DLD1 (cell line): ENCODE measurements around the gene ING2.

Experiments
- in situ Hi-C: cut with HindIII; loops from 2 replicates; pipeline ENCODE4 v1.10.0; 2017; ENCODE audit warnings: low sequenced_read_pairs

The ING2 gene

GRCh38 chr4:183495184-183495583 is 9.7 kb upstream of the ING2 start:
- in situ Hi-C loops, result no loop called here

DNA sequence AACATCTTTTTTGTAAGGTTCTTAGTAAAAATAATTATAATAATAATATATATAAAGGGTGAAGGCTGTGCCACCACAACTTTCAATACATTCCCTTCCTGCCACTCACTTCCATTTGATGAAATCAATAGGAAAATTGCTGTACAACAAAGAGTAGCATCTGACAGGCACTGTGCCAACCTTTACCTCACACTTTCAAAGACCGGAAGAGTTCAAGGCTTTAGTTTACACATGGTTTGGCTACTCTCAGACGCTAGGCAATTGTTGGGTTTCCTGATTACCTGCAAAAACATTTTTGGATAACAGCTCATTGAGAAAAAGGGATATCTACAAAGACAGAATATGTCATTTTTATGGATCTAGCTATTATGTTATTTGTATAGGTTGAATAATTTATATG is 5.5 kb upstream of the ING2 start:
- in situ Hi-C loops, result no loop called here

DNA sequence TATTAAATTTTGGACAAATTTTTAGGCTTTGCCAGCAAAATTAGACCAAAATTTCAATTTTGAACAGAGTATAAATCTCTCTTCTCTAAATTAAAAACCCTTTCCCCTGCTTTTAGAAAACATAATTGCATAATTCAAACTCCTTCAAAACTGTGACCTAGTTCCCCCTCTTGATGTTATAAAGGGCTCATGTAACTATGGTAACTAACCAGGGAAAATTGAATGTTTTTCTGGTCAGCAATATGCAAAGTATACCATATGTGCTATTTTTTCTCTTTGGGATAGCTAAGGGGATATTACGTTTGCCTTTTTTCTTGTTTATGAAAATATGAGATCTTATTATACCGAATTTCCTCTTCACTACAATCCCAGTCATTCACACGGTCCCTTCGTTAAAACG is 5.1 kb upstream of the ING2 start:
- in situ Hi-C loops, result no loop called here

- in situ Hi-C loops, result no loop called here
These were observed 1.3 kb upstream of the ING2 start for GRCh38 chr4:183503497-183504063.

- in situ Hi-C loops, result no loop called here
These were observed 561 bp upstream of the ING2 start for GRCh38 chr4:183504064-183504929.

GRCh38 chr4:183505611-183506388 is 942 bp downstream of the ING2 start:
- in situ Hi-C loops, result no loop called here

DNA sequence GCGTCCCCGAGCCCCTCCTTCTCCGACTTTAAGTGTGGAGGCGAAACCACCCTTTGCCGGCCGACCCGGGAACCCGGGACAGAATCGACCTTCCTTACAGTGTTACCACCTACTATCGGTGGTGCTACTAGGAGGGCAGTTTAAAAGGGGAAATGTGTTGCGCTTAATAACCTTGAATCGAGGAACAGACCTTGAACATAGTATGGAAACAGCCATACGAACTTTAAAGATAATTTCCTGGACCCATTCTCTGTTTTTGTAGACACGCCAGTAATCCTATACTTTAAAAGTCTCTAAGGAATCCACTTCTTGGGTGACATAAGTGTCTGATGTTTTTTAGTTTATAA is 1.5 kb downstream of the ING2 start:
- in situ Hi-C loops, result no loop called here

DNA sequence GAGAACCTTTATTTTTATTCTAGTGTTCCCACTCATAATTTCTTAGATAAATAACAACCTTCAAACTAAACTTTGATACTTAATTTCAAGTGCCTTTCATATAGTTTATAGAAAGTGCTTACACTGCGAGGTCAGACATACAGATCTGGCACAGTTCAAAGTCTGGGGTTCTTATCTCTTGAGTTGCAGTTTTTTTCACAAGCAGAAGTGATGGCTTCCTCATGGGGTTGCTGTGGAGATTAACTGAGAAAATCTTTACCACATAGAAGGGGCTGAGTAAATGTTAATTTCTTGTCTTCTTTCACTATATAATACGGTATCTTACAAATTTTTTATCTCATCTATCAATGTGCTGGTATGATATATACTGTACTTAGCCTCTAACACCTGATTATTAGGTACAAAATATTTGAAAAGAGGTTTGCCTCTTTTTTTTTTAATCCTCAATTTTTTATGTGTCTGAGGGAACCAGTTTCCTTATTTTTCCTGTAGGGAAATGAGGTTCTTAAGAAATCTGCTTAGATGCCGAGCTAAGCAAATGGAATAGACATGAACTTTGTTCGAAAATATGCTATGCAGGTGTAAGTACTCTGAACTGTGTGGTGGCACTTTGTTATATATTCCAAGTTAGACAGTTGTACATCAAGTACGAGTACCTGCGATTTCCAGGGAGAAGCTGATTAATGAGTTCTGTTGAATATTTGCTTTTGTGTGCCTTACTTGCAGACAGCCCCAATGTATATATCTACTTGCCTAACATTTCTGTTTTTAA is 3.3 kb downstream of the ING2 start:
- in situ Hi-C loops, result no loop called here

- in situ Hi-C loops, result no loop called here
These were observed 4.0 kb downstream of the ING2 start for GRCh38 chr4:183508697-183509335.

- in situ Hi-C loops, result no loop called here
These were observed 10.6 kb downstream of the ING2 start for GRCh38 chr4:183515411-183515810.

DNA sequence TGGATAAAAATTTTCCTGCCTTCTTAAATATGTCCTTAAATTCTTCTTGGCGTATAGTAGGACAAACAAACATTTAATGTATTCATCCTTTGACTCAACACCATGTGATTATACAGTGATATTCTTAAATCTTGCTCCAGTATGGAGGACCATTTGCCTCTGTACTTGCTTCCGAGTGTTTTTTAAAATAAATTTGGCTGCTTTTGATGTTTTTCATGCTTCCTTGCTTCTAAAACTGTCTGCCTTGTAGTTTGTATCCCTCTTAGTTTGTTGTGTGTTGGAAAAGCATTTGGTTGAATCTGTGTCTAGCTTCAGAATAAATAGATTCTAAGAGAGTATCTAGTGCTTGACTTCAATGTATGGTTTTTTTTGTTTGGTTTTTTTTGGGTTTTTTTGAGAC is 12.3 kb downstream of the ING2 start:
- in situ Hi-C loops, result no loop called here

DNA sequence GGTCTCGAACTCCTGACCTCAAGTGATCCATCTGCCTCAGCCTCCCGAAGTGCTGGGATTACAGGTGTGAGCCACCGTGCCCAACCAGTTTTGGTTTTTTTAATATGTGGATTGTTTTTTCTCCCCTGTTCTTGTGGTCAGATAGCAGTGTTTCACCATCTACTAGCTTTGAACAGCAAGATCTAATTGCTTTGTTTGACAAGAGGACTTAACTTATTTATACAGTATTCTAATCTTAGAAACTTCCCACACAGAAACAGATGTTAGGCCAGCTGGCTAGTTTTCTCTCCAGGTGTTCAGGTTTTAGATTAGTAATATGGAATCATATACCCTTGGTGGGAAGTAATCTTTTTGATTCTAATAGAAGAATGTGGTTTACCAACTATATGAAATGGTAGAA is 12.9 kb downstream of the ING2 start:
- in situ Hi-C loops, result no loop called here

GRCh38 chr4:183522821-183523220 is 18.0 kb downstream of the ING2 start:
- in situ Hi-C loops, result no loop called here

DNA sequence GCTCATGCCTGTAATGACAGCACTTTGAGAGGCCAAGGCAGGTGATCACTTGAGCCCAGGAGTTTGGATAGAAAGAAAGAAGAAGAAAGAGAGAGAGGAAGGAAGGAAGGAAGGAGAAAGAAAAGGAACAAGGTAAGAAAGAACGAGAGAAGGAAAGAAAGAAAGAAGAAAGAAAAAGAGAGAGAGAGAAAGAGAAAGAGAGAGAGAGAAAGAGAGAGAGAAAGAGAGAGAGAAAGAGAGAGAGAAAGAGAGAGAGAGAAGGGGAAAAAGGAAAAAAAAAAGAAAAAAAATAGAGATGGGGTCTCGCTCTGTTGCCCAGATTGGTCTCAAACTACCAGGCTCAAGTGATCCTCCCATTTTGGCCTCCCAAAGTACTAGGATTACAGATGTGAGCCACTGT is 22.5 kb downstream of the ING2 start:
- in situ Hi-C loops, result no loop called here

DNA sequence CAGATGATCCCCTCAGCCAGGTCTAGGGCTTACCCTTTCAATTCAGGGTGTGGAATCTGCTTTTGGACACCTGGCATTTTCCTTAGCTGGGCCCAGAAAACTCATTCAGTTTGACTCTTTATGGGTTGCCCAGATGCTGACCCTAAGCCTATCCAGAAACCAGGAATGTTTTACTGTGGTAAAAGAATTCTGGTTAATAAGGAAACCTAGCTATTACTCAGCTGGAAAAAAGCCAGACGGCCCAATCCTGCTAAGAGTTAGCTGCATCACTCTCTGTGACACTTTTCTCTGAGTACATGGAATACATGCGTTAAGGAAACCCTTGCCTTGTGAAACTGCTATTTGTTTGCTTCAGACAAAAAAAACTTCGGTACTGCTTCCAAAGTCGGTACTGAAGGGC is 28.0 kb downstream of the ING2 start:
- in situ Hi-C loops, result no loop called here

GRCh38 chr4:183533698-183534097 is 28.8 kb downstream of the ING2 start:
- in situ Hi-C loops, result no loop called here

DNA sequence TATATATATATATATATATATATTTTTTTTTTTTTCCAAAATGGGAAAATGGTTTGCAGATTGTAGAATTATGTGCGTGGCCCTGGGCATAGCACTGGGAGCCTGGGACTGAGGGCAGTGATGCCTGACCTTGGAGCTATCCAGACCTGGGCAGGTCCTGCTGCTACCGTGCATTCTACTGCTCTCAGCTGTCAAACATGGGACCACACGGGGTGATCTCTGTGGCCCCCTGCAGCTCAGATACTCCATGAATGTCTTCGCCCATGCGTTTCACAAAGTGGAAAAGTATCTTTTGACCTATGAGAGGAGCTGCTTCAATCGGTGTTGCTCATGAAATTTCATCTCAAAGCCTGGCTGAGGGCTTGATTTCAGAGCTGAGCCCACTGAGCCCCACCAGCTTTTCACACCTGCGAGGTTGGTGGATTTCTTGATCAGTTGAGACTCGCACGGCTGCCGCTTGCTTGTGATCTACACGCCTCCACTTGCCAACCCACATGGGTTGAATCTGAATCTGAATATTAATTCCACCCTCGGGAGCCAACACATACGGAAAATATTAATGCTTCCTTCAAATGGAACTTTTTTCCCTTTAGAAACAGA is 35.7 kb downstream of the ING2 start:
- in situ Hi-C loops, result no loop called here

DNA sequence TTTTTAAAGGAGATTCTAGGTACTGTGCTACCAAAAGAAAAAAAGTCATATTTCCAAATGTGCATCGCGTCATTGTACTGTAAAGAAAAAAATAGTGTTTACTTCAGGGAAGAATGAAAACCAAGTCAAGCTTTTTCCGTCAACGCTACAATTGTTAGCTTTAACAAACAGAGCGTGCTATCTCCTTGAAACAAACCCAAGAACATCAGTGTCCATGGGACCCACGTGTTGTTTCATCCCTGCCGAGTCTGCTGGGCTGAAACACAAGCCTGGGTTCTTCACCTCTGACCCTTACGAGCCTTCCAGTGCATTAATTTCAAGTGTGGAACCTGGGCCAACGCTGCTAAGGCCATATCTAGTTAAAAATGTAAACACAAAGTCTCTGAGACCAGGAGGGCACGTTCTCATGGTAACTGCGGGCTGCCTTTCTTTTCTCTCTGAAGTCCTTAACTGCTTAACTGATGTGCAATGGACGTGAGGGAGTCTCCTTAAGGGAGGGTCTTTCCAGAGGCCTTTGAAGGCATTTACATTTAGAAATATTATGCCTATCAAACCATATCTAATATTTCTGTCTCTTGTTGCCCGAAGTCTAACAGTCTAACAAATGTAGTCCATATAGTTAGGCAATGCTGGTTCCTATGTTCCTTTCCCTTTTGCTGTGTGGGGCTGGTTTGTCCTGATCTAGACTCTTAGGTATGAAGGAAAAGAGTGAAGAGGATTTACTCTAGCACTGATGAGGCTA is 36.3 kb downstream of the ING2 start:
- in situ Hi-C loops, result no loop called here

DNA sequence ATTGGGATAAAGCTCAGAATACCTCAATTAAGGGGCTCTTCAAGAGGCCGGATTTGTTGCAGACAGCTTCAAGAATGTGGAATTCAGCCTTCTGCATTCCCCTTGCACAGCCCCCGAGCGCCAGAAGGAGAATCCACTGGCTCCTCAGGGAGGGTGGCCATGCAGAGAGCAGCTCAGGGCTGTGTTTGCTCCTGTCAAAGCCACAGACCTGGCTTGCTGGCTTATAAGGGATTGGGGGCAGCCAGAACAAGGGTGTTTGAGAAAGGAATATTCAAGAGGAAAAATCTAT is 36.8 kb downstream of the ING2 start:
- in situ Hi-C loops, result no loop called here

GRCh38 chr4:183543435-183543834 is 38.6 kb downstream of the ING2 start:
- in situ Hi-C loops, result no loop called here
